Endothelial cell of umbilical vein (primary cell): ENCODE data around the gene TRIM43B. TPM values are rescaled to one million over a fixed set of nuclear protein-coding genes. Genes with fewer than 3 reads are reported as not detected.

ENCODE experiments used
- BruUV-seq: library from RNA; stranded (reverse); fragments of 400-500 nt; replicated peaks from 2 replicates; lab custom pipeline; 2021; lab: Mats Ljungman, UMichigan
- CTCF ChIA-PET: fragments of 300-600, 350-600 bp; sonication (Branson Sonifier 250); formaldehyde crosslinking; loops from one replicate; lab custom pipeline; 2021; ENCODE audit warnings: antibody characterized with exemption, inconsistent platforms; lab: Charles Lee
- POLR2A ChIA-PET: fragments of 300-600, 350-600 bp; sonication (Branson Sonifier 250); formaldehyde crosslinking; loops from one replicate; lab custom pipeline; 2021; ENCODE audit warnings: antibody characterized with exemption, inconsistent platforms; lab: Charles Lee
- DNase-seq: peaks from one replicate; pipeline ENCODE4 v3.0.0-alpha.2; 2011; ENCODE audit warnings: low read depth, low spot score
- FAIRE-seq: peaks from 2 replicates; lab custom pipeline; 2011; peaks lifted over from hg19 to GRCh38; lab: Jason Lieb, UNC
- H2AFZ ChIP-seq: 2 replicates; pipeline ENCODE4 v1.6.0; 2012; ENCODE audit warnings: low read depth, low read length, control low read depth, inconsistent platforms
- H3K27ac ChIP-seq: 2 replicates; pipeline ENCODE4 v1.5.1; 2011; ENCODE audit warnings: low read depth, mild to moderate bottlenecking, control low read depth, low read length, moderate library complexity; ENCODE audit not compliant: insufficient read depth
- H3K27me3 ChIP-seq, 2 experiments: 2 replicates each; pipeline versions ENCODE4 v1.6.0 to v1.6.1; 2011; ENCODE audit warnings: low read length in 2 of 2, mixed read lengths in 1 of 2; ENCODE audit not compliant: control insufficient read depth in 2 of 2, insufficient read depth in 2 of 2
- H3K36me3 ChIP-seq, 2 experiments: 2 replicates in 1 of 2; 3 replicates in 1 of 2; pipeline ENCODE4 v1.5.1; 2011; ENCODE audit warnings: low read length in 2 of 2, mild to moderate bottlenecking in 1 of 2, moderate library complexity in 1 of 2; ENCODE audit not compliant: control insufficient read depth in 2 of 2, insufficient read depth in 2 of 2; ENCODE audit errors: extremely low read depth in 1 of 2
- H3K4me1 ChIP-seq: 3 replicates; pipeline ENCODE4 v1.5.1; 2011; ENCODE audit warnings: mild to moderate bottlenecking, low read length; ENCODE audit not compliant: control insufficient read depth, insufficient read depth; ENCODE audit errors: extremely low read depth
- H3K4me2 ChIP-seq: 2 replicates; pipeline ENCODE4 v1.6.1; 2011; ENCODE audit warnings: low read length, control low read depth, mixed read lengths; ENCODE audit not compliant: insufficient read depth
- H3K4me3 ChIP-seq, 3 experiments: fragments of 200-600 bp in 1 of 3; sonication (generic), shearing (Covaris generic) in 1 of 3; replicated peaks in 1 of 3; 2 replicates each; pipeline ENCODE4 v1.5.1; 2011 to 2016; ENCODE audit warnings: control low read depth in 3 of 3, low read length in 3 of 3, mild to moderate bottlenecking in 2 of 3, inconsistent platforms in 1 of 3, low read depth in 1 of 3, moderate library complexity in 1 of 3; ENCODE audit not compliant: insufficient read depth in 1 of 3
- H3K79me2 ChIP-seq: 2 replicates; pipeline ENCODE4 v1.6.0; 2012; ENCODE audit warnings: low read length, inconsistent platforms; ENCODE audit not compliant: control insufficient read depth, insufficient read depth
- H3K9ac ChIP-seq: replicated peaks from 2 replicates; pipeline ENCODE3; 2011; ENCODE audit warnings: low read length, control low read depth; ENCODE audit not compliant: insufficient read depth; ENCODE audit errors: extremely low read depth
- H3K9me1 ChIP-seq: replicated peaks from 3 replicates; pipeline ENCODE4 v1.6.0; 2011; ENCODE audit warnings: mild to moderate bottlenecking, low read length; ENCODE audit not compliant: control insufficient read depth, insufficient read depth; ENCODE audit errors: extremely low read depth
- H3K9me3 ChIP-seq: replicated peaks from 2 replicates; pipeline ENCODE4 v1.5.1; 2012; ENCODE audit warnings: low read length, inconsistent platforms; ENCODE audit not compliant: control insufficient read depth, insufficient read depth
- H4K20me1 ChIP-seq: replicated peaks from 2 replicates; pipeline ENCODE3; 2011; ENCODE audit warnings: mild to moderate bottlenecking, low read length; ENCODE audit not compliant: control insufficient read depth, insufficient read depth; ENCODE audit errors: extremely low read depth
- CTCF ChIP-seq, 2 donors: IDR thresholded peaks; 1 replicate in 1 of 2; 2 replicates in 1 of 2; pipeline ENCODE4 v1.5.1; 2011; ENCODE audit warnings: low read length in 2 of 2, mild to moderate bottlenecking in 2 of 2, moderate library complexity in 2 of 2, control low read depth in 1 of 2, inconsistent platforms in 1 of 2, low read depth in 1 of 2; ENCODE audit not compliant: insufficient read depth in 1 of 2; ENCODE audit errors: extremely low read depth in 1 of 2
- EZH2 ChIP-seq: IDR thresholded peaks from 2 replicates; pipeline ENCODE4 v1.6.1; 2012; ENCODE audit warnings: borderline replicate concordance, low read depth, mild to moderate bottlenecking, moderate library complexity, low read length, inconsistent platforms; ENCODE audit not compliant: severe bottlenecking
- FOS ChIP-seq: IDR thresholded peaks from 2 replicates; pipeline ENCODE4 v1.6.1; 2011; ENCODE audit warnings: mild to moderate bottlenecking, low read length, moderate library complexity, borderline replicate concordance; ENCODE audit not compliant: insufficient read depth
- GATA2 ChIP-seq: IDR thresholded peaks from 2 replicates; pipeline ENCODE4 v1.7.0; 2011; ENCODE audit warnings: low read depth, mild to moderate bottlenecking, moderate library complexity, mixed read lengths, low read length; ENCODE audit not compliant: insufficient read length, insufficient read depth
- JUN ChIP-seq: IDR thresholded peaks from 2 replicates; pipeline ENCODE4 v1.6.1; 2011; ENCODE audit warnings: borderline replicate concordance, low read depth; ENCODE audit not compliant: insufficient read length, insufficient read depth
- MYC ChIP-seq: IDR thresholded peaks from one replicate; pipeline ENCODE4 v1.6.1; 2011; ENCODE audit warnings: mild to moderate bottlenecking, low read depth, low read length
- POLR2A ChIP-seq: IDR thresholded peaks from 2 replicates; pipeline ENCODE4 v1.6.1; 2012; ENCODE audit warnings: low read depth, mild to moderate bottlenecking, control low read depth, low read length
- POLR2AphosphoS5 ChIP-seq: IDR thresholded peaks from 2 replicates; pipeline ENCODE4 v1.6.1; 2012; ENCODE audit warnings: low read depth, mild to moderate bottlenecking, control low read depth, low read length, moderate library complexity; ENCODE audit not compliant: insufficient read depth
- dilution Hi-C: fragments of 300-500 bp; cut with MboI; formaldehyde crosslinking; loops from one replicate; pipeline ENCODE4 v1.15.0; 2019; ENCODE audit warnings: low sequenced_read_pairs; ENCODE audit not compliant: extremely low pct_ligation_motif_present
- intact Hi-C: fragments of 100-400 bp; cut with micrococcal nuclease; formaldehyde crosslinking; loops from one replicate; pipeline ENCODE4 v1.10.0; 2022
- polyA plus RNA-seq, 4 experiments: library from polyadenylated mRNA; depleted of rRNA in 3 of 4; stranded (reverse) in 3 of 4; unstranded in 1 of 4; fragments of >200 nt; gene quantifications; 2 replicates each; pipeline versions ENCODE4 v1.2.1 to v1.2.3, GENCODE V29; 2011 to 2012; ENCODE audit warnings: missing spikeins in 1 of 4
- total RNA-seq: library from RNA; stranded (reverse); gene quantifications from 2 replicates; pipeline ENCODE4 v1.2.3, GENCODE V29; 2021
- TF ChIP-seq, protein P1 (sequence below): IDR thresholded peaks from 2 replicates; pipeline ENCODE4 v1.6.1; 2011; ENCODE audit not compliant: insufficient read depth, insufficient read length

The TRIM43B gene
- total and polyA plus RNA-seq, 2 donors (not counting 3 experiments of a cell fraction or from before 2014, with no cell fraction given), result not detected

- TF ChIP-seq, protein P1, sequence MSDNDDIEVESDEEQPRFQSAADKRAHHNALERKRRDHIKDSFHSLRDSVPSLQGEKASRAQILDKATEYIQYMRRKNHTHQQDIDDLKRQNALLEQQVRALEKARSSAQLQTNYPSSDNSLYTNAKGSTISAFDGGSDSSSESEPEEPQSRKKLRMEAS, result no peak
- no peak for TF ChIP-seq POLR2A
- no peak for TF ChIP-seq MYC
- no peak for TF ChIP-seq GATA2
- TF ChIP-seq CTCF (IDR thresholded peaks at IDR 0.05; ENCODE audit: extremely low read depth in 1 of 2, insufficient read depth in 1 of 2, low read depth in 1 of 2, low read length in 2 of 2), result no peak
- TF ChIP-seq POLR2AphosphoS5, result no peak
- TF ChIP-seq FOS, result no peak
- TF ChIP-seq EZH2, result no peak
- TF ChIP-seq JUN, result no peak
- CTCF ChIA-PET, result no interaction called here
- POLR2A ChIA-PET, result no interaction called here
- dilution Hi-C loops, result no loop called here
- no peaks in the 10 kb centered on the region for H3K9me1 ChIP-seq
- no peaks in the 10 kb centered on the region for H3K4me1 ChIP-seq
- no peaks in the 10 kb centered on the region for H3K79me2 ChIP-seq
- no peaks in the 10 kb centered on the region for H4K20me1 ChIP-seq
- peaks cover 0 to 5% of the 10 kb centered on the region in 2 experiments for H3K27me3 ChIP-seq
- H3K27ac ChIP-seq, result no peak overlapping the region
- no peak for DNase-seq
- no peak overlapping the region for H3K4me3 ChIP-seq
- BruUV-seq, result no TSS peak
- no peaks in the 10 kb centered on the region for H3K9me3 ChIP-seq
- H3K9ac ChIP-seq, result no peak overlapping the region
- H2AFZ ChIP-seq, result no peak overlapping the region
- H3K36me3 ChIP-seq, result no peaks in the 10 kb centered on the region
- intact Hi-C loops, result no loop called here
- no peak for FAIRE-seq
- no peak overlapping the region for H3K4me2 ChIP-seq
Measured at GRCh38 chr2:95505222-95505621, 20.7 kb upstream of the TRIM43B start.
